Renal cortical epithelial cell (primary cell): Measurements from ENCODE around the gene STAT6. TPM values are rescaled to one million over a fixed set of nuclear protein-coding genes. Genes with fewer than 3 reads are reported as not detected.
A peak's percentile ranks its signal among the peaks of the same experiment; 100 is the strongest.

Experiments
- DNase-seq: peaks from one replicate; pipeline ENCODE4 v3.0.0-alpha.2; 2011; ENCODE audit warnings: low read depth
- total RNA-seq: library from RNA; depleted of rRNA; stranded (reverse); fragments of >200 nt; gene quantifications from 2 replicates; pipeline ENCODE4 v1.2.3, GENCODE V29; 2014

Gene STAT6
- 105 and 131 TPM in 2 replicates for total RNA-seq

DNA sequence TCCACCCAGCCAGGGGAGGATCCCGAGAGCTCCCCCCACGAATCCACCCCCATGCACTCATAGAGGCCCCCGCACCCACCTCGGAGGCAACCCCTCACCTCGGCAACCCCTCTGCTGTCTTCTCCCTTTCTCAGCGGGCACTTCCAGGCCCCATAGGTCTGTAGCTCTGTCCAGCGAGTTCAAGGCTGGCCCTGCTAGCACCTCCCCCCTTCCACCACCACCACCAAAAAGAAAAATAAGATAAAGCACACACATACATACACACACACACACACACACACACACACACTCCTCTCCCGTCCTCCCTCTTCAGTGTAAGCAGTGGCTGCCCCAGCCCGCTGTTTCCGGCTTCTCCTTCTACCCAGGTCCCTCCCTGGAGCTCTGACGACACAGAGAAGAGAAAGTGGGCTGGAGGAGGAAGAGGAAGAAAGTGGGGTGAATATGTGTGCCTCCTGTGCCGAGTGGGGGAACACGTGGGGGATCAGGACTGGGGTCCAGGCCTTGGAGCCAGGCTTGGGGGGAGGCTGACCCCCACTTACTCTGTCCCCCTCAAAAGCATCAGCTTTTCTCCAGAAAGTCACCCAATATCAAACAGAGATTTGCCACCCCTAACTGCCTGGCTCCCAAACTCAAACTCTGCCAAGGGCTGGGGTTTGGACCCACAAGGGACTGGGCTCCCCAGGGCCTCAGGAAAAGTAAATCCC, at the start of gene STAT6:
Gene STAT6, minus strand, starts transcription at position 332 of the 704 bp plus-strand sequence. CDS start 3,084 bp downstream, outside the sequence.
- peak; percentile 71 for DNase-seq

GRCh38 chr12:57160741-57161140, 49.6 kb upstream of the STAT6 start:
- DNase-seq, result no peak

GRCh38 chr12:57160040-57160439, 48.9 kb upstream of the STAT6 start:
- no peak for DNase-seq

GRCh38 chr12:57159311-57159710, 48.1 kb upstream of the STAT6 start:
- DNase-seq, result no peak

DNA sequence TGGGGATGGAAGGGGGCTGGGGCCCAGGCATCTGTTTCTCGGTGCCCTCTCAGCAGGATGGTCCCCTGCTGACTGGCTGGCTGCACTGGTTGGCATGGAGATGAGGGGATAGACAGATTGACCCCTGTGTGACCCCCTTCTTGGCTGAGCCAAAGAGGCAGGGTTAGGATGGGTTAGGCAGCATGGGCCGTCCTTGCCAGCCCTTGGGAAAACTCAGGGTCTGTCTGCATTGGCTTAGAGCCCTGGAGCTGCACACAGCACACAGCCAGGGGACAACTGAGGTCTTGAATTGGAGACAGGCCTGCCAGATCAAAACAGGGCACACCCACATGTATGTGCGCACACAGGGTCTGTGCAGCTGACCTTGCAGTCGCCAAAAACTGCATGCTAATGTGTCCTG, 47.5 kb upstream of the STAT6 start:
- DNase-seq, result no peak

- no peak for DNase-seq
These were observed 47.0 kb upstream of the STAT6 start for GRCh38 chr12:57158186-57158585.

GRCh38 chr12:57157588-57158173, 46.5 kb upstream of the STAT6 start:
- DNase-seq, result no peak

DNA sequence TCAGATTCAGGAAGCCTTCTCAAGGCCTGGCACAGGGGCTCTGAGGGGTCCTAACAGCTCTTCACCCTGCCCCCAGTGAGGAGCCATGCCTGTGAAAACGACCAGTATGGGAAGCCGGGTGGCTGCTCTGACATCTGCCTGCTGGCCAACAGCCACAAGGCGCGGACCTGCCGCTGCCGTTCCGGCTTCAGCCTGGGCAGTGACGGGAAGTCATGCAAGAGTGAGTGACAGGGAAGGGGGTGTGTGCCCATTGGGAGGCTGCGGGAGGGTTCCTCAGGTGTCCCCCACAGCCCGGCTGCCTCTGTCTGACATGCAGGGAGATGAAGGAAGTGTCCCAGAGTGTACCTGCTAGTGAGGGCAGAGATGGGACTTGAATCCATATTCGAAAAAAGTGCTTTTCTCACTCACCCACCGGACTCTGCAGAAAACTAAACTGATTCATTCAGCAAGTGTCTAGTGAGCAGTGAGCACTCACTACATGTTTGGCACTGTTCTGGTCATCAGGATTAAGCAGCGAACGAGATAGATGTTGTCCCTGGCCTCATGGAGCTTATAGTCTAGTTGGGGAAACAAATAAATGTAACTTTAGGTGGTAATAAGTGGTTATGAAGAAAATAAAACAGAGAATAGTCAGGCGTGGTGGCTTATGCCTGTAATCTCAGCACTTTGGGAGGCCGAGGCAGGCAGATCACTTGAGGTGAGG, 45.7 kb upstream of the STAT6 start:
- DNase-seq, result no peak

DNA sequence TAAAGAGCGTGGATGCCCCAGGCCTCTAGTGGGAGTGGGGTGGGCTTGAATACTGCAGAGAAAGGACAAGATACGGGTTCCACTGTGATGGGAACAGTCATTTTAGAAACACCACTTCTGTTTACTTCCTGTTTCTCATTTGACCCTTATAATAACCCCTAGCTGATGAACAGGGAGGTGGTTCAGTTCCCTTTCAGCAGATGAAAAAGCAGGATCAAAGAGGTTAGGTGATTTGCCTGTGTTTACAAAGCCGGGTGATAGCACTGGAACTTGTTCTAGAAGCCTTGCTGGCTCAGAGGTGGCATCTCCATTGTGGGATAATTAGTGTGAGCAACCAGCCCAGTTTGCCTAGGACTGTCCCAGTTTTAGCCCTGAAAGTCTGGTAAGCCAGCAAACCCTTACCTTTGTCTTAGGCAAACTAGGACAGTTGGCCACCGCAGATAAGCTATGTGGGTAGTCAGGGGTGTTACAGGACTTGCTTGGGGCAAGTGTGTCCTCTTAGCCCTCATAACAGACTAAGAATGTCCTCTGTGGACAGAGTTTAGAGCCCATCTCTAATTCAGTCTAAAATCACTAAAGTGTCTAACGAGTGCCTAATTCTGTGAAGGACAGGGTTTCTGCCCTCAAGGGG, 43.8 kb upstream of the STAT6 start:
- no peak for DNase-seq

DNA sequence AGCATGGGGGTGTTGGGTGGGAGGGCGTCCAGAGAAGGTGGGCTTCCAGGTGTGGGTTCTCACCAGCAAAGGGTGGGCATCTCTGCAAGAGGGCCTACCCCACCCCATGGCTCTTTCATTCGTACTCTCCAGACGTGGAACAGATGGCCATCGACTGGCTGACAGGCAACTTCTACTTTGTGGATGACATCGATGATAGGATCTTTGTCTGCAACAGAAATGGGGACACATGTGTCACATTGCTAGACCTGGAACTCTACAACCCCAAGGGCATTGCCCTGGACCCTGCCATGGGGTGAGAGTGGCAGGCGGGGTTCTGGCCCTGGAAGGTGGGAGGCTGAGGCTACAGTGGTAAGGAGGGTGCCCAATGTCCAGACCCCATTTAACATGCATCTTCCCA, 42.9 kb upstream of the STAT6 start:
- no peak for DNase-seq

DNA sequence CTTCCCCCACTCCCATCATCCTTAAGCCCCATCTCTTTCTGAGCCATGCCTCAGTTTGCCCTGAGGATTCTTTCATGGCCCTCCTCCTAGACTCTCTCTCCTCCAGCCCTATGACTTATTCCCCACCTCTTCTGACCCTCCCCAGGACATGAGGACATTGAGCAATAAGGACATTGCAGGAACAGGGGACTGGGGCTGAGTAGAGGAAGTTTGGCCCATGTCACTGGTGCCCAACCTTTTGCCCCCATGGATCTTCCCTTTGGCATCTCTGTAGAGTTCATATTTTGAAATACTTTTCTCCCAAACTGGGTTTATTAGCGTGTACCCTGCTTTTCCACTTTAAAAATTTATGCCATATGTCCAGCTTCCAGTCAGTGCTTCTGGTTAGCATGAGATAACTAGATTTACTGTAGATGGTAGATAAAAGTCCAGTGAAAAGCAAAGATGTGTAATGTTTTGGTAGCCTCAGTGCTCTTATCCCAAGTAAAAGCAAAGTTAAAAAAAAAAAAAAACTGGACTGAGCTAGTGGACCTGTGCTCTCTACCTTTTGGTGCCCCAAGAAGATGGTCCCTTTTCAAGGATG, 42.3 kb upstream of the STAT6 start:
- DNase-seq, result no peak

GRCh38 chr12:57152639-57153038, 41.5 kb upstream of the STAT6 start:
- DNase-seq, result no peak

GRCh38 chr12:57151741-57152630, 40.8 kb upstream of the STAT6 start:
- DNase-seq, result no peak

DNA sequence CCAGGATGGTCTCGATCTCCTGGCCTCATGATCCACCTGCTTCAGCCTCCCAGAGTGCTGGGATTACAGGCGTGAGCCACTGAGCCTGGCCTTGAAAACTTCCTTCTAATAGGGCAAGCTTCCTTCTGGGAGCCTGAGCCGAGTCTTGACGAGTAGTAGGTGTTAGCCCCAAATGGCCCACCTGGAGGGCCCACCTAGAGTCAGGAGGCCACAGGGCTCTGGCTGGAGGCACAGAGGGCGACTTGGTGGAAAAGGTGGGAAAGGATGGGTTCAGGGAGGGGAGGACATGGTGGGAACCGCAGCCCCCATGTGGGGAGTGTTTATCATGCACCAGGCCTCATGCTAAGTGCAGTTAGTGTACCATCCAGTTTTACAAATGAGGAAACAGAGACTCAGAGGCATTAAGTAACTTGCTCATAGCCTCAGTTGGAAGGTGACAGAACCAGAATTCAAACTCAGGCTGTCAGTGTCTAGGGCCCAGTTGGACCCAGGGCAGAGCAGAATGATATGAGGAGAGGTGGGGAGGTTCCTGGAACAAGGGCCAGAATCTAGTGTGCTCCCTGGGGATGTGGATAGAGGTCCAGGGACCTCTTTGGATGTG, 39.3 kb upstream of the STAT6 start:
- DNase-seq, result no peak

GRCh38 chr12:57149245-57149900, 38.2 kb upstream of the STAT6 start:
- peak; percentile 19 for DNase-seq

GRCh38 chr12:57148469-57149244, 37.5 kb upstream of the STAT6 start:
- DNase-seq, result peak; percentile 59

- DNase-seq, result no peak
These were observed 36.1 kb upstream of the STAT6 start, which contains the start of gene LRP1-AS for GRCh38 chr12:57146961-57147944. LRP1-AS (minus strand) TSS chr12:57147619.

DNA sequence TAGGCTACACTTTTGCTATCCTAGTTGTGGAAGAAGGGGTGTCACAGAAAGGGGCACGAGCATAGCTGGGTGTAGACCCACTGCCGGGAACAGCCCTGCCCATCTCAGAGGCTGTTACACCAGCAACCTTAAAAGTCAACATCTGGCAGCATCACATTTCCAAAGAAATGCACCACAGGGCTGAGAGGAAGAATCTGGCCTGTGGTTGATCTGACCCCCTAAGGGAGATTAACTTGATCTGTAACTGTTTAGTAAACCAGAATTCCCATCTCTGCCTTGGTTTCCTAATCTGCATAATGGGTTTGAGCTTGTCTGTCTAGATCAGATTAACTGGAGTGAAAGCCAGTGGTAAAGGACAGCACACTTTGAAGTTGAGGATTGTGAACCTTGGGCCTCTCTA, 34.9 kb upstream of the STAT6 start:
- no peak for DNase-seq
